WTC11 (cell line): Measurements from ENCODE around the gene STAMBPL1.

ENCODE experiments used
- RELA ChIP-seq: sonication (generic); formaldehyde crosslinking; IDR thresholded peaks from 2 replicates; pipeline ENCODE4 v1.8.1; 2022; ENCODE audit warnings: missing genetic modification reagents, mild to moderate bottlenecking, borderline replicate concordance
- RORB ChIP-seq: fragments of 250-450 bp; sonication (Bioruptor Pico); IDR thresholded peaks from 2 replicates; pipeline ENCODE4 v1.9.0; 2021; ENCODE audit warnings: mild to moderate bottlenecking
- TF ChIP-seq, protein P1 (sequence below): fragments of 200-600 bp; IDR thresholded peaks from 2 replicates; pipeline ENCODE4 v1.8.0; 2022; ENCODE audit warnings: antibody characterized with exemption
- TF ChIP-seq, protein P2 (sequence below): sonication (generic); formaldehyde crosslinking; IDR thresholded peaks from 2 replicates; pipeline ENCODE4 v1.8.1; 2023; ENCODE audit warnings: mild to moderate bottlenecking, moderate library complexity, missing genetic modification reagents
- TF ChIP-seq, protein P3 (sequence below): sonication (generic); formaldehyde crosslinking; IDR thresholded peaks from 2 replicates; pipeline ENCODE4 v1.8.1; 2023; ENCODE audit warnings: mild to moderate bottlenecking, missing genetic modification reagents, moderate library complexity

DNA sequence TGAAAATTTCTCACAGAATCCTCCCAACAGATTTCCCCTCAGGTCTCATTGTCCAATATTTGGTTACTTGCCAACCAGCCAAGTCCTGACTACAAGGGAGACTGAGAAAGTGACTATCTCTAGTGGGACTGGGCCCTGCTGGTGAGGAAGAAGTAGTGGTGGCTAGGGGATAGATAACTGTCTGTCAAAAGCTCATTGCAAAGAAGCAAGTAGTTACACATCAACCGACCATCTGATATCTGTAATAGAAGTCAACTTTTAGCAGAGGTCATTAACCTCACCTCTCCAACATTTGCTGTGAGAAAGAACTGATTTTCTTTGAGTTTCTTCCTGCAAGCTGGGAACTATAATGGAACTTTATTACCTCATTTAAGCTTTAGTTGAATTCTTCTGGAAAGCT lies 15.2 kb downstream of the STAMBPL1 start:
- TF ChIP-seq, protein P1, sequence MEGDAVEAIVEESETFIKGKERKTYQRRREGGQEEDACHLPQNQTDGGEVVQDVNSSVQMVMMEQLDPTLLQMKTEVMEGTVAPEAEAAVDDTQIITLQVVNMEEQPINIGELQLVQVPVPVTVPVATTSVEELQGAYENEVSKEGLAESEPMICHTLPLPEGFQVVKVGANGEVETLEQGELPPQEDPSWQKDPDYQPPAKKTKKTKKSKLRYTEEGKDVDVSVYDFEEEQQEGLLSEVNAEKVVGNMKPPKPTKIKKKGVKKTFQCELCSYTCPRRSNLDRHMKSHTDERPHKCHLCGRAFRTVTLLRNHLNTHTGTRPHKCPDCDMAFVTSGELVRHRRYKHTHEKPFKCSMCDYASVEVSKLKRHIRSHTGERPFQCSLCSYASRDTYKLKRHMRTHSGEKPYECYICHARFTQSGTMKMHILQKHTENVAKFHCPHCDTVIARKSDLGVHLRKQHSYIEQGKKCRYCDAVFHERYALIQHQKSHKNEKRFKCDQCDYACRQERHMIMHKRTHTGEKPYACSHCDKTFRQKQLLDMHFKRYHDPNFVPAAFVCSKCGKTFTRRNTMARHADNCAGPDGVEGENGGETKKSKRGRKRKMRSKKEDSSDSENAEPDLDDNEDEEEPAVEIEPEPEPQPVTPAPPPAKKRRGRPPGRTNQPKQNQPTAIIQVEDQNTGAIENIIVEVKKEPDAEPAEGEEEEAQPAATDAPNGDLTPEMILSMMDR, result no peak
- TF ChIP-seq, protein P2, sequence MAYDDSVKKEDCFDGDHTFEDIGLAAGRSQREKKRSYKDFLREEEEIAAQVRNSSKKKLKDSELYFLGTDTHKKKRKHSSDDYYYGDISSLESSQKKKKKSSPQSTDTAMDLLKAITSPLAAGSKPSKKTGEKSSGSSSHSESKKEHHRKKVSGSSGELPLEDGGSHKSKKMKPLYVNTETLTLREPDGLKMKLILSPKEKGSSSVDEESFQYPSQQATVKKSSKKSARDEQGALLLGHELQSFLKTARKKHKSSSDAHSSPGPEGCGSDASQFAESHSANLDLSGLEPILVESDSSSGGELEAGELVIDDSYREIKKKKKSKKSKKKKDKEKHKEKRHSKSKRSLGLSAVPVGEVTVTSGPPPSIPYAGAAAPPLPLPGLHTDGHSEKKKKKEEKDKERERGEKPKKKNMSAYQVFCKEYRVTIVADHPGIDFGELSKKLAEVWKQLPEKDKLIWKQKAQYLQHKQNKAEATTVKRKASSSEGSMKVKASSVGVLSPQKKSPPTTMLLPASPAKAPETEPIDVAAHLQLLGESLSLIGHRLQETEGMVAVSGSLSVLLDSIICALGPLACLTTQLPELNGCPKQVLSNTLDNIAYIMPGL, result no peak
- TF ChIP-seq RORB (CRISPR knock-in tag) (no peak), RELA (CRISPR knock-in tag) (no peak)
- TF ChIP-seq, protein P3, sequence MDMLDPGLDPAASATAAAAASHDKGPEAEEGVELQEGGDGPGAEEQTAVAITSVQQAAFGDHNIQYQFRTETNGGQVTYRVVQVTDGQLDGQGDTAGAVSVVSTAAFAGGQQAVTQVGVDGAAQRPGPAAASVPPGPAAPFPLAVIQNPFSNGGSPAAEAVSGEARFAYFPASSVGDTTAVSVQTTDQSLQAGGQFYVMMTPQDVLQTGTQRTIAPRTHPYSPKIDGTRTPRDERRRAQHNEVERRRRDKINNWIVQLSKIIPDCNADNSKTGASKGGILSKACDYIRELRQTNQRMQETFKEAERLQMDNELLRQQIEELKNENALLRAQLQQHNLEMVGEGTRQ (CRISPR knock-in tag), result no peak
